Neural cell (in vitro differentiated cells): ENCODE results near the gene PLEKHA8.

Experiments used
- CTCF ChIP-seq: fragments of 450-650 bp; IDR thresholded peaks from 2 replicates; pipeline ENCODE4 v1.5.1; 2014; ENCODE audit warnings: antibody characterized with exemption, mild to moderate bottlenecking, moderate library complexity; ENCODE audit not compliant: poor library complexity, severe bottlenecking
- POLR2AphosphoS5 ChIP-seq: IDR thresholded peaks from 2 replicates; pipeline ENCODE4 v1.6.1; 2012
- TAF1 ChIP-seq: IDR thresholded peaks from 2 replicates; pipeline ENCODE4 v1.6.1; 2012; ENCODE audit warnings: low read depth

GRCh38 chr7:29987083-29987482, 41.1 kb upstream of the PLEKHA8 start:
- TF ChIP-seq POLR2AphosphoS5 (no peak), CTCF (no peak), TAF1 (no peak)
